ENCODE measurements around the gene HOXA7.

HOXA7 gene

DNA sequence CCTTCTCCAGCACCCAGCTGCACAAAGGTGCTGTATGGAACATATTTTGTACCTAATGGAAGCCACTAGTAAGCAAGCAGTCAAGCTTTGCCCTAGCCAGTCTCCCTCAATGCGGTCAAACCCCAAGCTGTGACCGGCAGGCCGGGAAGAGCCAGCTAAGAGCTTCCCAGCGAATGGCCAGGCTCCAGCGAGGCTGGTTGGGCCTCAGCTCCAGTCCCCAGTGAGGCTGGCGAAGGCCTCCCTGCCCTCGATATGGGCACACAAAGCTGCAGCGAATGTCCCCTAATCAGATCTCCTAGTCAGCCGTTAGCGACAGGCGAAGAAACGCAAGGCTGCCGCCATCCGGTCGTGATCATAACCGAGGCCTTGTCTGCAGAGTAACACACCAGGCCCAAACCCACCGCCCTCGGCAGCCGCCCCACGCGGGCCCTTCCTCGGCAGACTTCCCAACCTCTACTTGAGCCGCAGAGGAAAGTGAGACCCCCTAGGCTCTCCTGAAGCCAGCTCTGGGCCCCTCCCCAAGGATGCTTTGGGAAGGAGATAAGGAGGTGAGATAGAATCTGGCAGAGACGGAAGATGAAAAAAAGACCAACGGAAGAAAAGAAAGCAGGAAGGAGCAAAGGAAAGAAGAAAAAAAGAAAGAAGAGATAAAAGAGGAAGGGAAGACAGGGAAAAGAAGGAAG, 11.9 kb upstream of the HOXA7 start:
- Histone ChIP-seq H3K4me1 (ENCODE audit: control insufficient read depth, insufficient read depth, low read length) (peaks cover 17% of the 10 kb centered on the region), H3K4me3 (ENCODE audit: low read length) (no peak overlapping the region), H3K36me3 (ENCODE audit: control insufficient read depth, insufficient read depth, low read length) (no peaks in the 10 kb centered on the region), H3K9me3 (ENCODE audit: control insufficient read depth, low read length) (no peaks in the 10 kb centered on the region), H3K9ac (ENCODE audit: low read length) (no peak overlapping the region), H3K27me3 (ENCODE audit: control insufficient read depth, insufficient read depth, low read length) (peaks cover 100% of the 10 kb centered on the region)

GRCh38 chr7:27167916-27168264, 11.4 kb upstream of the HOXA7 start:
- Histone ChIP-seq H3K4me3 (ENCODE audit: low read length) (no peak overlapping the region), H3K36me3 (ENCODE audit: control insufficient read depth, insufficient read depth, low read length) (no peaks in the 10 kb centered on the region), H3K27me3 (ENCODE audit: control insufficient read depth, insufficient read depth, low read length) (peaks cover 100% of the 10 kb centered on the region), H3K9ac (ENCODE audit: low read length) (no peak overlapping the region), H3K9me3 (ENCODE audit: control insufficient read depth, low read length) (no peaks in the 10 kb centered on the region), H3K4me1 (ENCODE audit: control insufficient read depth, insufficient read depth, low read length) (peaks cover 17% of the 10 kb centered on the region)

DNA sequence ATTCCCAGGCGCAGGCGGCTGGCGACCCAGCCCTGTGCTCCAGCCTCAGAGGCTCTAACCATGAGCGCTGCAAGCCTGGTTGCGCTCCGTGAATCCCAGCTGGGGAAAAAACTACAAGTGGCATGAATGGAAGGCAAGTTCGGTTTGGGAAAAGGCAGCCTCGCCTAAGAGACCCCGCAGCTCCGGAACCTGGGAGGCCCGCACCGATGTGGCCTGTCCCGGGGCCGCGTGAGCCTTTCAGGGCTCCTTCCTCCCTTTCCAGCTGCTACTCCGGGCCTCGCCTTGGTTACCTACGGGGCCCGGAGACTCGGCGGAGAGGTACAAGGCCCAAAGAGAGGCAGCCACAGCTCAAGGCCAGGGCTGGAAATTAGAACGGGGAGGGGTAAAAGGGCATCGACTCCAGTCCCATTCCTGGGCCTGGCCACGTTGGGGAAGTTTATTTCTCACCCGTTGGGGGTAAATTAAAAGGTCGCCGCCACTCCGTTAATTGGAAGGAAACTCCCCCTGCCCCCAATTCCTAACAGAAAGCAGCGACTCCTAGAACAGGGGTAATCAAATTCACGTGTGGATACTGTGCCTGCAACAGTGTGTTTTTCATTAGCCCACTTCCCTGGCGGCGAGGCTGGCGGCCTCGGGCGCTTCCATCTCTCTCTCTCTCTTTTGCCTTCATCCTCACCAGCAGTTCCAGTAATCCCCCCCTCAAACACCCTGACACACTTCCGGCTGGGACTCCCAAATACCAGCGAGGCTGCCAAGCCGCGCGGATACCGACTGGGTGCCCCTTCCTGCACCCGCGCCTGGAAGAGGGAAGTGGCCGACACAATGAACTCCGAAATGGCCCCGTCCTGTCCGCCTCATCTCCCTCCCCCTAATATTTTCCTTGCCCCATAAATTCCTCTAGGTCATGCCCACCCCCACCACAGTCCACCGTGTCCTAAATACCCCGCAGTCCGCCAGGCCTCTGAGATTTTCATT, 10.3 kb upstream of the HOXA7 start:
- Histone ChIP-seq H3K27me3 (ENCODE audit: control insufficient read depth, insufficient read depth, low read length) (peaks cover 99% of the 10 kb centered on the region), H3K9ac (ENCODE audit: low read length) (no peak overlapping the region), H3K4me1 (ENCODE audit: control insufficient read depth, insufficient read depth, low read length) (peaks cover 12% of the 10 kb centered on the region)

GRCh38 chr7:27165996-27166530, 9.6 kb upstream of the HOXA7 start:
- Histone ChIP-seq H3K9ac (ENCODE audit: low read length) (no peak overlapping the region), H3K4me3 (ENCODE audit: low read length) (no peak overlapping the region), H3K27me3 (ENCODE audit: control insufficient read depth, insufficient read depth, low read length) (peaks cover 99% of the 10 kb centered on the region), H3K36me3 (ENCODE audit: control insufficient read depth, insufficient read depth, low read length) (no peaks in the 10 kb centered on the region), H3K4me1 (ENCODE audit: control insufficient read depth, insufficient read depth, low read length) (peaks cover 12% of the 10 kb centered on the region), H3K9me3 (ENCODE audit: control insufficient read depth, low read length) (no peaks in the 10 kb centered on the region)

More for the DNA sequence above, 10.3 kb upstream of the HOXA7 start:
- Histone ChIP-seq H3K9me3 (ENCODE audit: control insufficient read depth, low read length) (no peaks in the 10 kb centered on the region), H3K36me3 (ENCODE audit: control insufficient read depth, insufficient read depth, low read length) (no peaks in the 10 kb centered on the region), H3K4me3 (ENCODE audit: low read length) (no peak overlapping the region)

DNA sequence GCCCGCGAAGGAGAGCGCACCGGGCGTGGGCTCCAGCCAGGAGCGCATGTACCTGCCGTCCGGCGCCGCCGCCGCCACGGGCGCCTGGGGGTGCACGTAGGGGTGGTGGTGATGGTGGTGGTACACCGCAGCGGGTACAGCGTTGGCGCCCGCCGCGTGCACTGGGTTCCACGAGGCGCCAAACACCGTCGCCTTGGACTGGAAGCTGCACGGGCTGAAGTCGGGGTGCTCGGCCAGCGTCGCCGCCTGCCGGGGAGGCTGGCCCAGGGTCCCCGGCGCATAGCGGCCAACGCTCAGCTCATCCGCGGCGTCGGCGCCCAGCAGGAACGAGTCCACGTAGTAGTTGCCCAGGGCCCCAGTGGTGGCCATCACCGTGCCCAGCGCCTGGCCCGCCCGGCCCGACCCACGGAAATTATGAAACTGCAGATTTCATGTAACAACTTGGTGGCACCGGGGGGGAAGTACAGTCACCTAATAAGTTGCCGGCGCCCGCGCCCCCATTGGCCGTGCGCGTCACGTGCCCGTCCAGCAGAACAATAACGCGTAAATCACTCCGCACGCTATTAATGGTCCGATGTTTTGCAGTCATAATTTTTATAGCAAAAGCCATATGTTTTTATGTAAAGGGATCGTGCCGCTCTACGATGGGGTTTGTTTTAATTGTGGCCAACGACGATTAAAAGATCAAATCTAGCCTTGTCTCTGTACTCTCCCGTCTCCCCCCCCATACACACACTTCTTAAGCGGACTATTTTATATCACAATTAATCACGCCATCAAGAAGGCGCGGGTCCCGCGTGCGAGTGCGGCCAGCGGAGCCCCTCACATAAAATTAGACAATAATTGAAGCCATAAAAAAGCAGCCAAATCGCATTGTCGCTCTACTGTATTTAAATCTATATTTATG, 8.9 kb upstream of the HOXA7 start, which contains the start of gene HOXA9:
HOXA9 (minus strand) TSS at position 449 of the 907 bp plus-strand sequence; CDS start at position 369, 80 bp downstream.
- Histone ChIP-seq H3K27me3 (ENCODE audit: control insufficient read depth, insufficient read depth, low read length) (peaks cover 99% of the 10 kb centered on the region), H3K36me3 (ENCODE audit: control insufficient read depth, insufficient read depth, low read length) (no peaks in the 10 kb centered on the region), H3K9ac (ENCODE audit: low read length) (no peak within 1 kb of the TSS), H3K4me1 (ENCODE audit: control insufficient read depth, insufficient read depth, low read length) (peaks cover 17% of the 10 kb centered on the region), H3K4me3 (ENCODE audit: low read length) (no peak within 1 kb of the TSS), H3K9me3 (ENCODE audit: control insufficient read depth, low read length) (no peaks in the 10 kb centered on the region)

- Histone ChIP-seq H3K9ac (ENCODE audit: low read length) (no peak overlapping the region), H3K27me3 (ENCODE audit: control insufficient read depth, insufficient read depth, low read length) (peaks cover 99% of the 10 kb centered on the region), H3K4me1 (ENCODE audit: control insufficient read depth, insufficient read depth, low read length) (peaks cover 18% of the 10 kb centered on the region), H3K9me3 (ENCODE audit: control insufficient read depth, low read length) (no peaks in the 10 kb centered on the region), H3K4me3 (ENCODE audit: low read length) (no peak overlapping the region), H3K36me3 (ENCODE audit: control insufficient read depth, insufficient read depth, low read length) (no peaks in the 10 kb centered on the region)
These were observed 8.1 kb upstream of the HOXA7 start for GRCh38 chr7:27164367-27165088.

DNA sequence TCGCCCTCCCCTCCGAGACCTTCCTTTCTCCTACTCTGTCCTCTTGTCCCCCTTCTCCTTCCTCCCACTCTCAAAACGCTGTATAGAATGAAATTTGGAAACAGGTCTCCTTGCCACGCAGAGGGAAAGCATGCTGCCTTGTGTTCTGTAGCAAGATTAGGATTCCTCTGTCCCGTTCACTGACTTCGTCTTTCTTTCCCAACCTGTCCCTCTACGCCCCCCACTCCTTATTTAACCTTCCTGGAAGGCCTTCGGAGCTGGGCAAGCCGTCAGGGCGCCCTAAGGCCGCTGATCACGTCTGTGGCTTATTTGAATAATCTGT, 7.5 kb upstream of the HOXA7 start:
- Histone ChIP-seq H3K4me1 (ENCODE audit: control insufficient read depth, insufficient read depth, low read length) (peaks cover 18% of the 10 kb centered on the region), H3K9me3 (ENCODE audit: control insufficient read depth, low read length) (no peaks in the 10 kb centered on the region), H3K27me3 (ENCODE audit: control insufficient read depth, insufficient read depth, low read length) (peaks cover 99% of the 10 kb centered on the region), H3K4me3 (ENCODE audit: low read length) (no peak overlapping the region), H3K36me3 (ENCODE audit: control insufficient read depth, insufficient read depth, low read length) (no peaks in the 10 kb centered on the region), H3K9ac (ENCODE audit: low read length) (no peak overlapping the region)

DNA sequence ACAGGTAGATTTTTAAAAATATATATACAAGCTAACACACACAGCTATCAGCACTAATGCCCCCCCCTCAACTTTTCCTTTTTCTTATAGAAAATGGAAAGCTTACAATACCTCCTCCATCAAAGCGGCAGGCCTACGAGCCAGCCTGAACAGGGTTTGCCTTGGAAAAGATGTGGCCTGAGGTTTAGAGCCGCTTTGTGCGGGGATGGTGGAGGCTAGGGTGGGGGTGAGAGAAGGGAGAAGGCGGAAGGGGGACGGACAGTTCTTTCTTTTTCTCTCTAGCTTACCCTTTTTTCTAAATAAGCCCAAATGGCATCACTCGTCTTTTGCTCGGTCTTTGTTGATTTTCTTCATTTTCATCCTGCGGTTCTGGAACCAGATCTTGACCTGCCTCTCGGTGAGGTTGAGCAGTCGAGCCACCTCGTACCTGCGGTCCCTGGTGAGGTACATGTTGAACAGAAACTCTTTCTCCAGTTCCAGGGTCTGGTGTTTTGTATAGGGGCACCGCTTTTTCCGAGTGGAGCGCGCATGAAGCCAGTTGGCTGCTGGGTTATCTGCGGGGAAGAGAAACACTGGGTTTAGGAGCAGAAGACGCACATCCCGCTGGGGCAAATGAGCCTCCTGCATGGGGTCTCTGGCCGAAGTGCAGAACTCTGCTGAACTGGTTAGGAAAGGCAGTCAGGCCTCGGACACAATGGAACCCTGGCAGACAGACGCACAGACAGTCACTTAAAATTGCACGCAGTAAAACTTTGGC, 7.0 kb upstream of the HOXA7 start:
- Histone ChIP-seq H3K36me3 (ENCODE audit: control insufficient read depth, insufficient read depth, low read length) (no peaks in the 10 kb centered on the region), H3K9ac (ENCODE audit: low read length) (no peak overlapping the region), H3K4me1 (ENCODE audit: control insufficient read depth, insufficient read depth, low read length) (peaks cover 18% of the 10 kb centered on the region), H3K9me3 (ENCODE audit: control insufficient read depth, low read length) (no peaks in the 10 kb centered on the region), H3K4me3 (ENCODE audit: low read length) (no peak overlapping the region), H3K27me3 (ENCODE audit: control insufficient read depth, insufficient read depth, low read length) (peaks cover 99% of the 10 kb centered on the region)

DNA sequence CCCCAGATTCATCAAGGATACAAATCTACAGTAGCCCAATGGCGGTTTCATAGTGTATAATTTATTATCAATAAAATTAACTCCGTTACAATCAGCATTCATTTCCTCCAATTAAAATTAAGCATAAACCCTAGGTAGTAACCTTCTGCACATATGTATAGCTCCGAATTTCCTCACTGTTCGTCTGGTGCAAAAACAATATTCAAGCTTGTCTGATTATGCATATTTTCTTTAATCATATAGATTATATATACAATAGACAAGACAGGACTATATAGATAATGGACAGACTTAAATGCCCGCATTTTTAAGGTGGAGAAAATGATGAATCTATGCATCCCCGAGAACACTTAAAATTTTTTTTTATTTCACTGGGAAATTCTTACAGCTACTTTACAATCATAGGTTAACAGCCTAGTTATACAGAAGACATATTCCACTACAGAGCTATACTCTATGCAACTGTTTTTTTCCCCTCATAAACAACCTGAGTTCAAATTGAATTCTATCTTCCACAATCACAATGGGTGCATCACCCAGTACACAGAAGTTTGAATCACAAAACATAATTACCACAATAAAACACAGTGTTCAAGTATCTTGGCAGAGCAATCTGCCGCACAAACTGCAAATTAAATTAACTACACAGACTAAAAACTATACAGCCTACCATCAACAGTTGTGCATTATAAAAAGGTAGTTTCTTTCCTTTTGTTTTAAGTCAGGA, 6.2 kb upstream of the HOXA7 start:
- no peak overlapping the region for H3K4me3 ChIP-seq (ENCODE audit: low read length)

DNA sequence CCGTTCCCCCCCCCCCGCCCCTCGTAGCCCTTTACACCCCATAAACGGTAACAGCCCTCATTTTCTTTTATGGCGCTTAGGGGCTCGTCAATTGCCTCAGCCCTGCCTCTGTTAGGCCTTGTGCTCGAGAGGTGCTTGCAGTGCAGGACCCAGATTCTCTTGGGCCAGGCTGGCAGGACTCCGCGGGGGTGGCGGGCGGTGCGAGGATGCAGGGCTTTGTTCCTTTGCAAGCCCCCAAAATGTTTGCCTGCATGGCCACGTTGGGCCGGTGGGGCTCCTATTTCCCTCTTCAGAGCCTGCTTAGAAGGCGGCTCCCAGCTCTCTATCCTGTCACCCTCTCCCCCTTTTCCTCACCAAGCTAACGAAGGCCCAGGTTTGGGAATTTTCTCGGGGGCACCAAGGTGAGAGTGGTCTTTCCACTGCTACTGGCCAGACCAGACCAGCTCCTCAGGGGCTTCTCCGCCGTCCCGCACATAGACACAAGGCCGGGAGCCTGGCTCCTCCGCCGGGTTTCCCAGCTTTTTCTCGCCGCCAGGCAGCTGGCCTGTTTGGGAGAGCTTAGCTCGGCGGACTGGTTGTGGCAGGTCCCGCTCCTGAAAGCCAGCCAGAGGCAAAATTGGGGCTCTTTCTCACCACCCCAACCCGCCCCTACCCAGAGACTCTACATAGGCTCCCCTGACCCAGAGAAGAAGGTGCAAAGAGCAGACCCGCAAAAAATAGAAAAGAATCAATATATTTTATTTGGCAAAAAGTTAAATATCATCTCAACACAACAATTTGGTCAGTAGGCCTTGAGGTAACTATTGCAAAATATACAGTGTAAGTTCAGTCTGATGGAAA, 5.5 kb upstream of the HOXA7 start:
- Histone ChIP-seq H3K27me3 (ENCODE audit: control insufficient read depth, insufficient read depth, low read length) (peaks cover 99% of the 10 kb centered on the region), H3K36me3 (ENCODE audit: control insufficient read depth, insufficient read depth, low read length) (no peaks in the 10 kb centered on the region), H3K4me3 (ENCODE audit: low read length) (no peak overlapping the region), H3K4me1 (ENCODE audit: control insufficient read depth, insufficient read depth, low read length) (peaks cover 18% of the 10 kb centered on the region), H3K9ac (ENCODE audit: low read length) (no peak overlapping the region), H3K9me3 (ENCODE audit: control insufficient read depth, low read length) (no peaks in the 10 kb centered on the region)

More for the DNA sequence above, 6.2 kb upstream of the HOXA7 start:
- peaks cover 18% of the 10 kb centered on the region for H3K4me1 ChIP-seq (ENCODE audit: control insufficient read depth, insufficient read depth, low read length)
- no peaks in the 10 kb centered on the region for H3K9me3 ChIP-seq (ENCODE audit: control insufficient read depth, low read length)
- no peak overlapping the region for H3K9ac ChIP-seq (ENCODE audit: low read length)
- H3K36me3 ChIP-seq (ENCODE audit: control insufficient read depth, insufficient read depth, low read length): no peaks in the 10 kb centered on the region
- H3K27me3 ChIP-seq (ENCODE audit: control insufficient read depth, insufficient read depth, low read length): peaks cover 99% of the 10 kb centered on the region
